ENCODE data around the gene RCOR3. TPM values are rescaled to one million over a fixed set of nuclear protein-coding genes. Genes with fewer than 3 reads are reported as not detected.

Gene RCOR3
- total RNA-seq, 1 donor from 2014 or later = 14.2 TPM

GRCh38 chr1:211328866-211329475 lies 69.8 kb downstream of the RCOR3 start:
- H3K4me3 ChIP-seq (ENCODE audit: low read depth, low read length) = no peak overlapping the region
- no peak for DNase-seq (ENCODE audit: low read depth)
- no peak for TF ChIP-seq CTCF (conservative IDR thresholded peaks at IDR 0.05; ENCODE audit: low read depth, low read length)

- no peak for TF ChIP-seq CTCF (conservative IDR thresholded peaks at IDR 0.05; ENCODE audit: low read depth, low read length)
- H3K4me3 ChIP-seq (ENCODE audit: low read depth, low read length) = no peak overlapping the region
- no peak for DNase-seq (ENCODE audit: low read depth)
Observed at GRCh38 chr1:211329764-211330201, 70.6 kb downstream of the RCOR3 start.

DNA sequence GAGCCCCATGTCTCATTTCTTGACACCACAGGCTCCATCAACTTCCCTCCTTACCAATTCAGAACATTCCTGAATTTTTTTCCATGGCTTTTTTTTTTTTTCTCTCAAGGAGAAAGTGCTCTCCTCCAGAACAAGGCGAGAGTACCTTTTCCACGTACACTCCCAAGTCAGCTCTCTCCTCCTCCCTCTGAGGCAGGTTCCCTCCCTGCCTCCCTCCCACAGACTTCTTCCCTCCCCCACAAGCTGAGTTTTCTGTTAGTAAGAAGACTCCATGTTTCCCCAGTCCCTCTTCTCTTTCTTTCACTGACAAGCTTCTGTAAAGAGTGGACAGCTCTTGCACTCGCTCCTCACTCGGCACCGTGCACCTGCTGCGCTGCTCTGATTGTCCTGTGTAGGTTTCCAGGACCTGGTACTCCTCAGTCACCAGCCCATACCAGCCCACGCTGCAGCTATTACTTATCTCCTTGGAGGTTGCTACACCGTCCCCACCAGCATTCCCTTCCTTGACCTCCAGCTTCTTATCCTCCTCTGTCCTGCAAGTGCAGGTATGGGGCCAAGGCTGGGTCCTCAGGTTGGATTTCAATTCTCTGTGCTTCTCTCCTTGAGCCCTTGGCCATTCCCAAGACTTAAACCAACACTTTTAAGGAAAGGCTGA lies 71.2 kb downstream of the RCOR3 start:
- DNase-seq (ENCODE audit: low read depth) = no peak
- TF ChIP-seq CTCF (conservative IDR thresholded peaks at IDR 0.05; ENCODE audit: low read depth, low read length) = no peak
- H3K4me3 ChIP-seq (ENCODE audit: low read depth, low read length) = no peak overlapping the region

GRCh38 chr1:211331011-211331709 lies 72.0 kb downstream of the RCOR3 start:
- TF ChIP-seq CTCF (conservative IDR thresholded peaks at IDR 0.05; ENCODE audit: low read depth, low read length) = no peak
- H3K4me3 ChIP-seq (ENCODE audit: low read depth, low read length) = no peak overlapping the region
- no peak for DNase-seq (ENCODE audit: low read depth)

GRCh38 chr1:211332036-211332616 lies 73.0 kb downstream of the RCOR3 start:
- H3K4me3 ChIP-seq (ENCODE audit: low read depth, low read length) = no peak overlapping the region
- no peak for TF ChIP-seq CTCF (conservative IDR thresholded peaks at IDR 0.05; ENCODE audit: low read depth, low read length)
- no peak for DNase-seq (ENCODE audit: low read depth)

- no peak overlapping the region for H3K4me3 ChIP-seq (ENCODE audit: low read depth, low read length)
- TF ChIP-seq CTCF (conservative IDR thresholded peaks at IDR 0.05; ENCODE audit: low read depth, low read length) = no peak
- DNase-seq (ENCODE audit: low read depth) = no peak
Observed at GRCh38 chr1:211332830-211333229, 73.7 kb downstream of the RCOR3 start.
